Suppressor macrophage treated with lipopolysaccharide for 4 hours (primary cell): ENCODE data around the gene COL5A1.
"Not testable (repeated sequence)": the region's sequence is repeated elsewhere in the genome, so short reads cannot be mapped to it uniquely, and the experiment has no call there.

ENCODE experiments used
- DNase-seq: peaks from one replicate; pipeline ENCODE4 v3.0.0-alpha.2; 2020

The COL5A1 gene

DNA sequence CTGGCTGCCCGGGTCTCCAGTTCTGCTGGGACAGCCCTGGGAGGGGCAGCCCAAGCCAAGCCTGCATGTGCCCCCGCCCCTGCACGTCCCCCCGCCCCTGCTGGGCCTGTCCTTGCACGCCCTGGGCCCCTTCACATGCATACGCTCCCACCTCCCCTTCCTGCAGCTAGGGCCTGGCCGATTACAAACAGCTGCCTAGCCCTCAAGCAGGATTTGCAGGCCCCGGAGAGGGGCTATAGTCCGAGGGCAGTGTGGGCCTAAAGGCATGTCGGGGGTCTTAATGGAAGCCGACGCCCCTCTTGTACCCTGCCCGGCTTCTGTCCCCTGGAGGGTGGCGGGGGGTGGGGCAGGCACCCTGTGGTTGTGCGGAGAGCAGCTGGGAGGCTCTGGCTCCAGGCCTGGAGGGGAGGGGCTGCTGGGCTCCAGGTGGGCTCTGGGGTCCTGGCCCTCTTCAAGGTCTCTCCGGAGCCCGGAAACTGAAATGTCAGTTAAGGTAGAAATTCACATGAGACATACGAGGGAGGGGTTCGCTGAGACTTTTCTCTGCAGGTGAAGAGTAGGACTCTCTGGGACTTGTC lies 16.9 kb downstream of the COL5A1 start:
- no peak for DNase-seq

DNA sequence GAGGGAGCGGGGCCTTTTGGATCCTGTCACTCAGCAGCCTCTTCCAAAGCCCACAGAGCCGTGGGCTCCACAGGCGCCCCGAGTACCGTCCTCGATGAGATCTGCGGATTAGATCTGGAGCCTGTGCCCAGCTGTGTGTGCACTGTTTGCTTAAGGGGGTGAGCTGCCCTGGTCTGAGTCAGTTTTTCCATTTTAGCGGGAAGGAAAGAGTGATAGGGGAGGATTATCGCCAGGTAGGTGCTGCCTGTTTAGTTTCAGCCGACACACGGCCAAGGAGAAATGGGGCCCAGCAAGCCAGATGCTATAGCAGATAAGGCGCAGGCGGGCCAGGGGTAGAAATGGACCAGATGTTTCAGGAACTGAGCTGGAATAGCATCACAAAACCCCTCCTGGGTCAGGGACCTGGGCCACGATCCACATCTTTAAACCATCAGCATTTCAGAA lies 18.1 kb downstream of the COL5A1 start:
- no peak for DNase-seq

DNA sequence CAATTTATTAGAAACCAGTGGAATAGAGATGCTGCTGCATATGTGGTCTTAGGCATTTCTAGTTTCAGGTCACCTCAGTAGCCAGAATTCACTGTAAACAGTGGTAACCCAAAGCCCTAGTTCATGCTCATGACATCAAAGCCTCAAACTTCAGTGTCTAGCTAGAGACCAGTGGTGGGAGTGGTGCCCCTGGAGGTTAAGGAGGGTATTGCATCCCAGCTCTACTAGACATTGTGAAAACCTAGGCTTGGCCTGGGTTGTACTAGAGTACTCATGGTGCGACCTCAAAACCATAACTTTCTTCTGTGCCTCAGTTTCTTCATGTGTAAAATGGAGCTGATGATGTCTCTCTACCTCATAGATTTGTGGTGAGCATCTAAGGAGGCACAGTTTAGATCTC lies 18.8 kb downstream of the COL5A1 start:
- DNase-seq: peak; percentile 20

DNA sequence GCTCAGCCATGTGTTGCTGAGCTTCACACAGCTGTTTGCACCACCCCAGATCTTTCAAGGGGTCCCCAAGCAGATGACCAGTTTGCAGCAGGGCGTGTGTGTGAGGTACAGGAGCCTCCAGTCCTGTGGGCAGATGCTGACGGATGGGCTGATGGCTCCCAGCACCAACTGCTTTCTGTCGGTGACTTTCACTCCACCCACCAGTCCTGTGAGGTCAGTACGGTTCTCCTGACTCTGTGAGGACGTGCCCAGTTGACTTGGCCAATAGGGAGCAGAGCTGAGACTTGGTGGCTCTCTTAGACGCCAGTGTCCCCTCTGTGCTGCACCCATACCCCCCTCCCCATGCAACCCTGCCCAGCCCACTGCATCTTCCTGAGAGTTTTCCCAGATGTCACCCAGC lies 19.7 kb downstream of the COL5A1 start:
- no peak for DNase-seq

DNA sequence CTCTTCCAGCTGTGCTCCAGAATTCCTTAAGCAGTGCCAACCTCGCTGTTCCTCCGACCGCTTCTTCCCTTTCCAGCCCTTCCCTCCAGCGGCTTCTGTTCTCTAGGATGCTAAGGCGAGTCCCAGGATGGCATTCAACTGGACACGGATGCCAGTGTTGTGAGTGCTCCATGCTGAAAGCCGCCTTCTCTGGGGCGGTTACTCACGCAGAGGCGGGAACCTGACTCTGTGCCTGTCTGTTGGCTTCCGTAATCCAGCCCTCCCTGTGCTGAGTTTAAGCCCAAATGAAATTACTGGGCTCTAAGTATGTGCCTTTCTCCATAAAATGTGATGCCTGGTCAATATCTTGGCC lies 20.2 kb downstream of the COL5A1 start:
- no peak for DNase-seq

DNA sequence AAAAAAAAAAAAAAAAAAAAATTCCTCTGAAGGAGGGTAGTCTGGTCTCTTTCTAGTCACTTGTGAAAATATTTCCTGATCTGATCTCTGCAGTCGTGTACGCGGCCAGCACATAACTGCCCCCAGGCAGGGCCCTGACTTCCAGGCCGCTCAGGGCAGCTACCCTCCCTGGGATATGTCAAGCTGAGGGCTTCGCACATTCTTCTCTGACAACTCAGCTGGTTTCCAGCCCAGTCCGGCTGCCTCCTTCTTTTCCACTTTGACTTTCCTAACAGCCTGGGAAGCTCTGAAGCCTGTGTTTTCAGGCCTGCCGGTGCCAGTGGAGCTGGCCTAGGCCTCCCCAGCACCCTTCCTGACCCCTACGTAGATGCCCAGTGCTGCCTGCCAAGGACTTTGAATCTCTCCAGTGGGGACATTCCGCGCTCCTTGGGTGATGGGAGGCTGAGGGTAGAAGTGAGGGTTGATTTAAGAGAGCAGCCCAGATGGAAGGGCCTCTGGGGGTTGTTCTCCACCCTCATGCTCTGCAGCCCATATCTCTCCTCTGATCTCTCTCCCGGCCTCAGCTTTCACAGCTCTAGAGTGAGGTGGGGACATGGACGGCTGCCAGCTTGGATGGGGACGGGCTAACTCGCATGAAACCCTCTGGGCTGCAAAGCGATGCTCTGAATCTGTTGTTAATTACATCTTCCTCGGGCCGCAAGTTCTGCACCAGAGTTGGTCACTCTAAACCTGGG lies 20.7 kb downstream of the COL5A1 start:
- no peak for DNase-seq

DNA sequence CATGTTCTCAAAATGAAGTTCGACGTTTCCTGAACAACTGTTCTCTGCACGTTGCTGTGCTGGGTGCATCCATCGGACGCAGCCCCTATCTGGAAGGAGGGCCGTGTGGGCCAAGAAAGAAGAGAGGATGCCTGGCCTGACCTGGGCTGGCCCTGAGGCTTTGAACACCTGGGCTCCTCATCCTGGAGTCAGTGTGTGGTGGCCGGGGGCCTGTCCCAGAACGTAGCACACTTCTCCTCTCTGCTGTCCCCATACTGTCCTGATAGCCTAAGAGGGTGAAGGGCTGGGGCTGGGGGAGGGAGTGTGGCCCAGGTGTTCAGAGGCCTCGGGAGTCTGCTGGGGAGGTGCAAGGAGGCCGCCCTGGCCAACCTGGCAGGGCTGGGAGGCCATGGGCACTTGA lies 21.5 kb downstream of the COL5A1 start:
- DNase-seq: no peak

DNA sequence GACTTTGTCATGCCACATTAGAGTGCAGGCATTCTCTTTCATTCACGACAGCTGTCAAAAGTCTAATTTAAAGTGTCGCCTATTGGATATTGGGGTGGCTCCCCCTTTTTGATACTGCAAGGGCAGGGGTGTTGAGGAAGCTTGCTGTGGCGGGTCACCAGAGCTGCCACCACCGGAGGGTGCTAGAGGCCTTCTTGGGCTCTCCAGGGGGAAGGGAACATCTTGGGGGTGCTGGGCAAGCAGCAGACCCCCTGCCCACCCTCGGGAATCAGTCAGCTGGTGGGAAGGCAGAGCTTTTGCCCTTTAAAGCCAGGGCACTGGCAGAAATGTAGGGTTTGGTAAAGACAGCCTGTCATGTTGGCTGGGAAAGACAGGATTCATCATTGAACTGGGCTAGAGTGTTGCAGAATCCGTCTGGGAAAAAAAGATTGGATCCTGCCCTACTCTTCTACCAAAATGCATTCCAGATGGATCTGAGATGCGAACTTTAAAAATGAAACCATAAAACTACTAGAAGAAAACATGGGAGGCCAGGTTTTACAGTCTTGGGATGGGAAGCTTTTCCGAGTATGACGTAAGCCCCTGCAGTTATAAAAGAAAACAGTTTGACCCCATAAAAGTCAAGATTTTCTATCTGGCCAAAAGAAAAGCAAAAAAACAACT lies 22.3 kb downstream of the COL5A1 start:
- no peak for DNase-seq

DNA sequence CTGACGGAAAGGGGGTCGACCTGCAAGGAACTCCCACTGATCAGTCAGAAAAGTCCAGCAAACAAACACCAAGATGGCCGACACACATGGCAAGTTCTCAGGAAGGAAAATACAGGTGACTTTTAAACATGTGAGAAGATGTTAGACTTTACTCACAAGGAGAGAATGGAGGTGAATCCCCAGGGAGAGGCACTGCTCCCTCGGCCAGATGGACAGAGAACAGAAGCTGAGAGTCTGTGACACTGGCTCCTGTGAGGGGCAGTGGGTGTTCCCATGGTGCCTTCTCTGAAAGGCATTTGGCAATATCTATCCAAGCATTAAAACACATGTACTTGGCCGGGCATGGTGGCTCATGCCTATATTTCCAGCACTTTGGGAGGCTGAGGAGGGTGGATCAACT lies 22.8 kb downstream of the COL5A1 start:
- no peak for DNase-seq

DNA sequence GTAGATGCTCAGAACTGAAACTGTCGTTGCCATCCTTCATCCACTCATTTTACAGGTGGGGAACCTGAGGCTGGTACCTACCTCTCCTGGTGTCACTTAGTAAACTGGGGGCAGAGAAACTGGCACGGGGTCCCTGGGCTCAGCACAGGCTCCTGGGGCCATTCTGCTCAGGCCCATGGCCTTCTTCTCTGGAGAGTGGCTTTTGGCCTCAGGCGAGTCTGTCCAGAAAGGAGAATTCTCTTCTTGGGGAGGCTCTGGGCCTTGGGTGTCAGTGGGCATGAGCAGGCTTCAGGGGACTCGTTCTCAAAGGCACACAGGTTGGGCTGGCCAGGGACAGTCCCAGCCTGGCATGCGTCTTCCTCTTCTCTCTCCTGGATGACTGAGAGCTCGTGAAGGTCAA lies 24.6 kb downstream of the COL5A1 start:
- DNase-seq: no peak

DNA sequence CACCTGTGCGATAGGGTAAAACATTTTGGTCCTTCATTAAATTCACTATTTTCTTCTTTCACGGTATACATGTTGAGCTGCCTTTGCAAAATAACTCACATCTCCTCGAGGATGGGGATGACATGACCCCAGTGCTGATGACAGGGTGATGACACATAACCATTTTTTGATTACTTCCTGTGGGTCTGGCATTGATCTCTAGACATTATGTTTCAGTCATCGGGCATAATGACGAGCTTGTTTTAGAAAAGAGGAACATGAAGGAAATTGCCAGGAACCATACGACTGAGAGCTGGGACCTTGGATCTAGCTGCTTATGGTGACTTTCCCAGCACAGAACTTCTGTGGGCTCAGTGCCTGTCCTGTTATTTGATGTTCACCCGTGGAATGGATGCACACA lies 25.2 kb downstream of the COL5A1 start:
- DNase-seq: peak; percentile 53

DNA sequence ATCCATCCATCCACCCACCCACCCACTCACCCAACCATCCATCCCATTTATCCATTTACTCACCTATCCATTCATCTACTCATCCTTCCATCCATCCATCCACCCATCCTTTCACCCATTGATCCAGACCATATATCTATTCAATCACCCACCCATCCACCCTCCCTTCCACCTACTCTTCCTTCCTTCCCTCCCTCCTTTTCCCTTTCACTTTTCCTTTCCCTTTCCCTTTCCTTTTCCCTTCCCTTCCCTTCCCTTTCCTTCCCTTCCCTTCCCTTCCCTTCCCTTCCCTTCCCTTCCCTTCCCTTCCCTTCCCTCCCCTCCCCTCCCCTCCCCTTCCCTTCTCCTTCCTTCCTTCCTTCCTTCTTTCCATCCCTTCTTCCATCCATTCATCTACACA lies 27.4 kb downstream of the COL5A1 start:
- not testable (repeated sequence) for DNase-seq

DNA sequence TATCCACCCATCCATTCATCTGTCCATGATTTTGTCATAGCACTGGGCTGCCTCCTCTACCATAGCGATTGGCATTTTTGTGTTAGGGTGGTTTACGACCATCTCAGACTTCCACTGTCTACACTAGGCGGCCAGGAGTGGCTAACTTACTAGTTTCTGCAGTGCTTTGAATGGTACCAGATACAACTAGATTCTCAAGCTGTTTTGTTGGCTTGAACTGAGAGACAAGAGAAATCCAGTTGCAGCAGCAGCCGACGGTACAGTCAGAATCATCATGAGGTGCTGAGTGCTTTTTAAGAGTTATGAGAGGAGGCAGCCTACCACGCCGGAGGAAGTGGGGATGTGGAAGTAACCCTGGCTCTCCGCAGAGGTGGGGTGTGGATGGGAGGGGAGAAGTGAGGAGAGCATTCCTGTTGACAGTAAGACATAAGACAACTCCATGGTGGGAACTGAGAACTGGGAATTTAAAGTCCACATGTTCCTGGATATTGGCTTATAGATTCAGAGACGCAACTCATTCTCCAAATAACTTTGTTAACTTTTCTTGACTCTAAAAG lies 27.9 kb downstream of the COL5A1 start:
- DNase-seq: no peak

DNA sequence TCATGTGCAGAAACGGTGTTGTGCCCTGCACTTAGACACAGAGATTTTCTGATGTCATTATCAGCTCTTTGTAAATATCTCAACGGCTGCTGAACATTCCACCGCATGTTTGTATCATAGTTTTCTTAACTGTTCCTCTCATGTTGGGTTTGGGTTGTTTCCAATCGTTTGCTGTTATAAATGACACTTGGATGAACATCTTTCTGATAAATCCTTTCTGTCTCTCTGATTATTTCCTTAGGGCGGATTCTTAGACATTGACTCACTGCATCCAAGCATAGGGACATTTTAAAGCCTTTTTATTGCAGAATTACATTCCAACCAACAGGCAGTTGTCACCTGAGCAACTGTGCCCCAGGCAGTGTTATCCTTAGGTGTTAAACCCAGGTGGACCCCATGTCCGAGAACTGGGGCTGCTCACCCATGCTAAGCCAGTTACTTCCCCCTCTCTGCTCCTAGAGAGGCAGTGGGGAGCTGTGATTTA lies 28.5 kb downstream of the COL5A1 start:
- no peak for DNase-seq

DNA sequence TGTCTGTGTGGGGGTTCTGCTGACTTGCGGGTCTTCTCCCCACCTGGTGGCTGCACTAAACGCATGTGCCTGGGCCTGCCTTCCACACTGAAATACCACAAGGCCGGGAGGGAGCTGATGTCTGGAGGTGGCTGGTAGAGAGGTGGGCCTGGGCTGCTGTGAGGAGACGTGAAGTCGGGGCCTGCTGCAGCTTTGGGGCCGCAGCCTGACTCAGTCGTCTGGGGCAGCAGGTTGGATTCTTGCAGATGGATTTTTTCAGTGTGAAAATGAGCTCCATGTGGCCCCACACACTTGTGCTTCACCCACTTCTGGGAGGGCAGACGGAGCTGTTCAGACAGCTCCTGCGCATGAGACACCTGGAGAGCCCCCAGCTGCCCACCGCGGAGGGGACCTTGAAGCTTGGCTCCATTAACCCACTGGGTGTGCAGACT lies 29.3 kb downstream of the COL5A1 start:
- DNase-seq: no peak

DNA sequence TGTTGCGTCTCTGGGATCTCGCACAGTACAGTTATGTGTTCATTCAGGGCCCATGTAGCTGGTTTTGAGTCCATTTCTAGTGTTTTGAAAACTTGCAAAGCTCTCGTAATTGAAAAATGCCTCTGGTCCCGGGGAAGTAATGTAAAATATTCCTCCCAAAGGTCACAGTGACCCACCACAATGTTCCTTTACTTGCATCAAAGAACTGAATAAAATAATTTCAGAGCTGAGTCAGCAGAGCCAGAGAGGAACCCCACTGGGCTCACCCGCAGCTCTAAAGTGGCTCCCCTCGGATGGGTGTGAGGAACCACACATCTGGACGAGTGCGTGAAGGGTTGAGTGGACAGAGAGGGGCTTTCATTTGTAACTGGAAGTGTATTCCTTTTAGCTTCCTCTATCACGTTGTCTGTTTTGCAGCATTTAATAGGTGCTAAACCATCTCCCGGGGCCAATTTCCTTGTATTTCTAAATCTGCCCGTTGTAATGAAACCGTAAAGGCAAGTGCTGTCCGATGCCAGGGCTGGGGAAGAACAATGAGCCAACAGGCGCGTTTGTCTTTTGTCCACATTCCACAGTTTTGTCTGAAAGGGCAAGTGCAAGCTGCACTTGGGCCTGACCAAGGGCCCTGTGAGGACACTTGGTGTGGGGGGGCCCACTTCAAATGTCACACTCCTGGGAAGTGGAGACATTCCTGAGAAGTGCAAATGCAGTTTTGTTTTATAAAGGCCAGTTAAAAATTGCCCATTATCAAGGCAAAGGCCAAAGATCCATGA lies 29.9 kb downstream of the COL5A1 start:
- DNase-seq: no peak

DNA sequence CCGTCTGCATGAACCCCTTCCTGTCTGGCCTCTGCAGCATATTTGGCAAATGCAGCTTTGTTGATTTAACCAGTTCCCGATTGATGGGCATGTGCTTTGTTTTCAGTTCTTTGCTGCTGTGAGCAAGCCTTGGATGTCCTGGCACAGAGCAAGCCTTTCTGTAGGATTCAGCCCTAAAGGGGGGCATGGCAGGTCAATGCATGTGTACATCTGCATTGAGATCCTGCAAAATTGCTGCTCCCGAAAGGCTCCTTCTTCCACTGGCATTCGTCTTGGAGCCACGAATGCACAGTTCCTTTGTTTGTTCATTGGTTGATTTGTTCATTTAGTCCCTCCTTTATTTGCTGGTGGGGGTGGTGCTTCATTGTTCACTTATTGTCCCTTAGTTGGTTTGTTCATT lies 34.8 kb downstream of the COL5A1 start:
- no peak for DNase-seq

DNA sequence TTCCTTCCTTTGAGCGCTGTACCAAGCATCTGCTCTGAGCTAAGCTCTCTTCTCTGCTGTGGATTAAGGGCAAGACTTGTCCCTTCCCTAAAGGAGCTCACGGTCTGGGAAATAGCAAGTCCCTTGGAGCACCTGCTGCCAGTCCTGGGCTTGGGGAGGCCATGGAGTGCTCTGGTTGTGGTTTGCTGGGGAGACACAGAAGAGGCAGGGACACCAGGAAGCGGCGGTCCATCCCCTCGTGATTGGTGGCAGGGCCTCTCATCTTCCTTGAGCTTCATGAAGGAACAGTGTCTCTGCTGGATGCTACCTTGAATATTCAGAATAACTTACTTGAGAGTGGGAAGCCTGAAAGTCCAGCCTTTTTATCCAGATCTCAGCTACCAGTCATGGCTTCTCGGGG lies 35.3 kb downstream of the COL5A1 start:
- DNase-seq: no peak

DNA sequence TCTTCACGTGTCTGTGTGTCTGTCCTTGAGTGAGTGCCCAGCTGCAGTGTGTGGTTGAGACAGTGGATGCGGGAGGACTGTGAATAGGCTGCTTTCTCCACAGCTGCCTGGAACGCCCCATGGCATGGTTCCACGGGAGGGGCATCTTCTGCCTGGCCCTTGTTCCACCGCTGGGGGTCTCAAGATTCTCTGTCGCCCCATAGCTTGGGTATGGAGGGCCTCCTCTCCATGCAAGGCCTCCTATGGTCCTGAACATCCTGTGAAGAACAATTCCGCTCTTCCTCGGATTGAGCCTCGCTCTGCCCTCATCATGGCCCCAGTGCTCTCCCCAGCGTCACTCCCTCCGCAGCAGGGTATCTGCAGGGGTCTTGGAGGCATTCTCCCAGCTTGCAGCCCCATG lies 36.1 kb downstream of the COL5A1 start:
- DNase-seq: no peak

DNA sequence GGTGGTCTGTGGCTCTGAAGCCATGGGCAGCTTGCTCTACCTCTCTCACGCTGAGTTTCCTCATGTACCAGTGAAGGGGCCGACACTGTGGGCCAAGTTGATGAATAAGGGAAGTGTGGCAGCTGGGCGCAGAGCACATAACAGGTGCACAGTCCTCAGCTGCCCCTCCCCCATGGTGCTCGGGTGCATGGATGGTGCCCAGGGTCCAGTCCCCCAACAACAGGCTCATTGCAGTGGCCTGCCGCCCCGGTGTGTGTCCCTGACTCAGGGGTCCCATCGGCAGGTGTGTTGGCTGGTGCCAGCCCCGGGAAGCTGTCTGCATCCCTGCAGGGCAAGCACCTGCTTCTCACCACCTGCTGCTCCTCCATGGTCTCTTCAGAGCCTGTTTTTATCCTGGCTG lies 36.6 kb downstream of the COL5A1 start:
- no peak for DNase-seq

DNA sequence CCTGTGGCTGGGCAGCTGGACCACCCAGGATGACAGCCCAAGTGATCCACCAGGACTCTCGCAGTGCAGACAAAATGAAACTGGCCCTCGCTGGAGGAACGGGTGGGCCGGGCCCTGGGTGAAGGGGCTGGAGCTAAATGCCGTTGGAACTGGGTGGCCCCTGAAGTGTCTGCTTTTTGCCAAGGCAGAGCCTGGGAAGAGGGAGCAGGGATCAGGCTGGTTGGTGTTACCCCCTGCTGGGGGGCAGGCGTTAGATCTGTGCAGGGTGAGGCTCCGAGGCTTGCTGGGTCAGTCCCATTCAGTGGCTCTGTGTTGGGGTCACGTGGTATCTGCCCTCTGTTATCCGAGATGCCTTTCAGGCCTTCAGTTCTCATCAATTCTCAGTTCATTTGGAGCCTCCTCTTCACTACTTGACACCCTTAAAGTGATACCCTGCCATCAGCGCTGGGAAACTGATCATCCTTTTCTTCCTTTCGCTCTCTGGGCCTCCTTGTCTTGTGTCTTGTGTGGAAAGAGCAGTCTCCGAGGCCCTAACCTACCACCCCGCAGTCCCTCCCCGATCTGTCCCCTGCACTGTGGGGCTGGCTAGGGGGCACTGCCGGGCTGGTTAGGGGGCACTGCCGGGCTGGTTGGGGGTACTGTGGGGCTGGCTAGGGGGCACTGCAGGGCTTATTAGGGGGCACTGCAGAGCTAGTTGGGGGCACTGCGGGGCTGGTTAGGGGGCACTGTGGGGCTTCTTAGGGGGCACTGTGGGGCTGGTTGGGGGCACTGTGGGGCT lies 37.3 kb downstream of the COL5A1 start:
- no peak for DNase-seq

DNA sequence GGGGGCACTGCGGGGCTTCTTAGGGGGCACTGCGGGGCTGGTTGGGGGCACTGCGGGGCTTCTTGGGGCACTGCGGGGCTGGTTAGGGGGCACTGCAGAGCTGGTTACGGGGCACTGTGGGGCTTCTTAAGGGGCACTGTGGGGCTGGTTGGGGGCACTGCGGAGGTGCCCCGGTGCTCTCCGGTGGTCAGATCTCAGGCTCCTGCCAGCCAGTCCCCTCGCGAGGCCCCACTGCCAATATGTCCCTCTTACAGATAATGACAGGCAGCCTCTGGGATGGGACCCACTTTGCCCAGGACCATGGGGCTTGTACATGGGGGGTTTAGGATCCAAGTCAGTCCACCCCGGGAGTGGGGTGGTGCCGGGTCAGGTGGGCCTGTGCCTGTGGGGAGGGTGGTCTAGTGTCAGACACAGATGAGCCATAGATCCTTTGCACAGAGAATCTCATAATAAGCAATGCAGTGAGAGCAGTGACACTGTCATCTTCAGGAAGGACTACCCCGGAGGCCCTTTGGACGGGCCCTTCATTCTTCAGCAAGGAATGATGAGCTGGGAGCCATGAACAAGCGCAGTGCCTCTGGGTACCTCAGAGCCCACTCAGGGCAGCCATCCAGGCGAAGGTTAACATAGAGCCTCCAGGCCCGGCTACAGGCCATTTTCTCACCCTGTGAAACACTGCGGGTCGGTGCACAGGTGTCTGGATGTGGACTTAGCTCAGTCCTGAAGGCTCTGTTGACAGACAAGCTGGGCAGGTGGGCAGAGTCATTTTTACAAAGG lies 38.2 kb downstream of the COL5A1 start:
- no peak for DNase-seq
